SK-N-SH (cell line): Measurements from ENCODE around the gene CLRN3. TPM values are rescaled to one million over a fixed set of nuclear protein-coding genes. Genes with fewer than 3 reads are reported as not detected.

Experiments
- CTCF ChIA-PET: fragments of 300-600, 350-600 bp; formaldehyde crosslinking; extraction: SDS; loops from one replicate; lab custom pipeline; 2021; lab: Yijun Ruan, JAX
- POLR2A ChIA-PET: fragments of 350-600 bp; sonication (Branson Sonifier 250); formaldehyde crosslinking; extraction: SDS; loops from one replicate; lab custom pipeline; 2020; ENCODE audit warnings: antibody characterized with exemption, inconsistent platforms; lab: Yijun Ruan, JAX
- DNase-seq: peaks from one replicate; pipeline ENCODE4 v3.0.0; 2012
- H2AFZ ChIP-seq: fragments of 200-600 bp; sonication (generic); 2 replicates; pipeline ENCODE4 v1.8.1; 2016; ENCODE audit warnings: antibody characterized with exemption, mild to moderate bottlenecking, low read depth
- H3F3A ChIP-seq: fragments of 200-600 bp; sonication (generic); replicated peaks from 2 replicates; pipeline ENCODE3; 2016; ENCODE audit warnings: antibody characterized with exemption, mild to moderate bottlenecking; ENCODE audit not compliant: insufficient read depth
- H3K27ac ChIP-seq, 2 experiments: fragments of 200-500 bp in 1 of 2; fragments of 200-600 bp in 1 of 2; sonication (Bioruptor generic) in 1 of 2; sonication (generic), shearing (Covaris generic) in 1 of 2; 2 replicates each; pipeline versions ENCODE4 v1.5.1 to v1.6.1; 2014 to 2016; ENCODE audit warnings: low read depth in 2 of 2, inconsistent platforms in 1 of 2, low read length in 1 of 2, mild to moderate bottlenecking in 1 of 2, mixed read lengths in 1 of 2
- H3K27me3 ChIP-seq: fragments of 200-600 bp; sonication (generic), shearing (Covaris generic); 2 replicates; pipeline ENCODE4 v1.6.1; 2016; ENCODE audit warnings: mixed run types; ENCODE audit not compliant: insufficient read depth
- H3K36me3 ChIP-seq, 2 experiments: fragments of 200-500 bp in 1 of 2; fragments of 200-600 bp in 1 of 2; sonication (Bioruptor generic) in 1 of 2; sonication (generic) in 1 of 2; replicated peaks in 1 of 2; 2 replicates each; pipeline versions ENCODE3 to v1.5.1; 2014 to 2016; ENCODE audit warnings: low read length in 1 of 2, mild to moderate bottlenecking in 1 of 2; ENCODE audit not compliant: insufficient read depth in 2 of 2, control insufficient read depth in 1 of 2
- H3K4me1 ChIP-seq, 2 experiments: fragments of 200-500 bp in 1 of 2; fragments of 200-600 bp in 1 of 2; sonication (Bioruptor generic) in 1 of 2; sonication (generic), shearing (Covaris generic) in 1 of 2; 2 replicates each; pipeline versions ENCODE4 v1.5.1 to v1.6.1; 2014 to 2016; ENCODE audit warnings: low read depth in 1 of 2, low read length in 1 of 2, mixed run types in 1 of 2; ENCODE audit not compliant: insufficient read depth in 2 of 2, control insufficient read depth in 1 of 2
- H3K4me2 ChIP-seq: fragments of 200-600 bp; sonication (generic), shearing (Covaris generic); 2 replicates; pipeline ENCODE4 v1.6.1; 2017; ENCODE audit warnings: mixed run types
- H3K4me3 ChIP-seq, 2 experiments: fragments of 200-500 bp in 1 of 2; fragments of 200-600 bp in 1 of 2; sonication (Bioruptor generic) in 1 of 2; sonication (generic), shearing (Covaris generic) in 1 of 2; 2 replicates each; pipeline versions ENCODE4 v1.5.1 to v1.8.1; 2014 to 2016; ENCODE audit warnings: low read depth in 2 of 2, inconsistent platforms in 1 of 2, low read length in 1 of 2, mild to moderate bottlenecking in 1 of 2, mixed read lengths in 1 of 2, moderate library complexity in 1 of 2
- H3K79me2 ChIP-seq: fragments of 200-600 bp; sonication (generic); 2 replicates; pipeline ENCODE4 v1.8.1; 2017; ENCODE audit warnings: mild to moderate bottlenecking; ENCODE audit not compliant: insufficient read depth
- H3K9ac ChIP-seq: fragments of 200-600 bp; sonication (generic); 2 replicates; pipeline ENCODE4 v1.6.1; 2017; ENCODE audit warnings: mixed run types
- H3K9me2 ChIP-seq: fragments of 200-600 bp; sonication (generic); 2 replicates; pipeline ENCODE4 v1.6.1; 2017; ENCODE audit warnings: mixed run types
- H3K9me3 ChIP-seq: fragments of 200-600 bp; sonication (generic); 2 replicates; pipeline ENCODE4 v1.6.1; 2017; ENCODE audit warnings: mixed run types, mild to moderate bottlenecking, moderate library complexity
- H4K20me1 ChIP-seq: fragments of 200-600 bp; sonication (generic); 2 replicates; pipeline ENCODE4 v1.6.1; 2017; ENCODE audit warnings: mild to moderate bottlenecking, mixed run types; ENCODE audit not compliant: insufficient read depth
- CHD2 ChIP-seq: fragments of 150-350 bp; IDR thresholded peaks from 2 replicates; pipeline ENCODE4 v1.6.1; 2018; ENCODE audit warnings: low read length; ENCODE audit not compliant: partially characterized antibody
- ELF1 ChIP-seq: IDR thresholded peaks from 2 replicates; pipeline ENCODE4 v1.4.0; 2012
- EP300 ChIP-seq, 2 experiments: IDR thresholded peaks; 2 replicates each; pipeline versions ENCODE4 v1.4.0 to v1.6.1; 2012; ENCODE audit warnings: borderline replicate concordance in 1 of 2, low read depth in 1 of 2, low read length in 1 of 2
- EZH2phosphoT487 ChIP-seq: fragments of 200-600 bp; sonication (generic); IDR thresholded peaks from 2 replicates; pipeline ENCODE4 v1.6.1; 2017; ENCODE audit warnings: low read depth, mixed run types, mild to moderate bottlenecking, antibody characterized with exemption, moderate library complexity, borderline replicate concordance
- FOSL2 ChIP-seq: IDR thresholded peaks from 2 replicates; pipeline ENCODE4 v1.4.0; 2012; ENCODE audit warnings: low read depth, mild to moderate bottlenecking, moderate library complexity, borderline replicate concordance
- FOXM1 ChIP-seq: IDR thresholded peaks from 2 replicates; pipeline ENCODE4 v1.4.0; 2012; ENCODE audit warnings: low read depth, mild to moderate bottlenecking
- GATA2 ChIP-seq: sonication (generic); formaldehyde crosslinking; IDR thresholded peaks from 2 replicates; pipeline ENCODE4 v1.5.0; 2020; ENCODE audit warnings: mild to moderate bottlenecking, missing genetic modification reagents
- JUND ChIP-seq: IDR thresholded peaks from 2 replicates; pipeline ENCODE4 v1.4.0; 2012
- MEF2A ChIP-seq: IDR thresholded peaks from 2 replicates; pipeline ENCODE4 v1.4.0; 2012; ENCODE audit warnings: low read depth, borderline replicate concordance
- MXI1 ChIP-seq: IDR thresholded peaks from 2 replicates; pipeline ENCODE4 v1.6.1; 2012; ENCODE audit warnings: mild to moderate bottlenecking, low read depth, low read length, improper control_type of control experiment
- NFIC ChIP-seq: IDR thresholded peaks from 2 replicates; pipeline ENCODE4 v1.4.0; 2012; ENCODE audit warnings: borderline replicate concordance
- POLR2AphosphoS5 ChIP-seq: IDR thresholded peaks from 2 replicates; pipeline ENCODE4 v1.6.1; 2012; ENCODE audit warnings: low read depth, low read length
- RAD21 ChIP-seq: IDR thresholded peaks from 2 replicates; pipeline ENCODE4 v1.6.1; 2012; ENCODE audit warnings: mild to moderate bottlenecking, low read length
- RCOR1 ChIP-seq: fragments of 150-350 bp; IDR thresholded peaks from 2 replicates; pipeline ENCODE4 v1.6.1; 2017; ENCODE audit warnings: antibody characterized with exemption, low read length
- RXRA ChIP-seq: IDR thresholded peaks from 2 replicates; pipeline ENCODE4 v1.4.0; 2012; ENCODE audit warnings: low read depth, mild to moderate bottlenecking, borderline replicate concordance
- SIN3A ChIP-seq: IDR thresholded peaks from 2 replicates; pipeline ENCODE4 v1.6.1; 2012; ENCODE audit warnings: low read depth, mild to moderate bottlenecking, low read length, moderate library complexity, borderline replicate concordance
- TAF1 ChIP-seq: IDR thresholded peaks from 2 replicates; pipeline ENCODE4 v1.6.1; 2012; ENCODE audit warnings: low read depth, mild to moderate bottlenecking, low read length, moderate library complexity, borderline replicate concordance
- TCF12 ChIP-seq: IDR thresholded peaks from 2 replicates; pipeline ENCODE4 v1.4.0; 2012
- TEAD4 ChIP-seq: IDR thresholded peaks from 2 replicates; pipeline ENCODE4 v1.4.0; 2012; ENCODE audit warnings: mild to moderate bottlenecking, borderline replicate concordance; ENCODE audit not compliant: insufficient read depth
- WGBS: methylation state at CpG from one replicate; pipeline ENCODE4 v1.1.6; 2017; ENCODE audit warnings: low lambda C conversion rate; 5-methylcytosine and 5-hydroxymethylcytosine counted together
- polyA plus RNA-seq, 3 experiments: library from polyadenylated mRNA; depleted of rRNA; stranded (reverse); fragments of >200 nt; gene quantifications; 2 replicates each; pipeline ENCODE4 v1.2.3, GENCODE V29; 2012
- TF ChIP-seq, protein P1 (sequence below): fragments of 150-350 bp; IDR thresholded peaks from 2 replicates; pipeline ENCODE4 v1.6.1; 2016; ENCODE audit warnings: mild to moderate bottlenecking, low read depth, low read length
- TF ChIP-seq, protein P2 (sequence below): IDR thresholded peaks from 2 replicates; pipeline ENCODE4 v1.4.0; 2012; ENCODE audit warnings: low read depth, borderline replicate concordance
- TF ChIP-seq, protein P3 (sequence below): IDR thresholded peaks from 2 replicates; pipeline ENCODE4 v1.4.0; 2012; ENCODE audit warnings: low read depth

CLRN3 gene
- polyA plus RNA-seq, 1 of the 3 experiments (the other 2 are of a cell fraction), result 0.25 TPM

DNA sequence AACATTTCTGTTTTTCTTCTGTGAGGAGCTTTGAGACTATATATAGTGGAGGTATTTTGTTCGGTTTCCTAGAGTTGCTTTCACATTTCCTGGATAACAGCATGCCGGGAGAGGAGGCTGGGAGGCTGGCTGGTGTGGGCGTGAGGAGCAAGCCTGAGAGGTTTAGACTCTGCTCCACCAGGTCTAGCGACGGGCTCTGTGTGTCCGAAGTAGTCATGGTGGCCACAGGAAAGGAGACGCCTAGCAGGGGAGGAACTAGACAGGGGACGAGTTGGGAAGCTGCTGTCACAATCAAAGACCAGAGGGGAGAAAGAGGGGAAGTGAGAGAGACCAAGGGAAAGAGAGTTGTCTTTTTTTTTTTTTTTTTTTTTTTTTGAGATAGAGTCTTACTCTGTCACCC, 33.7 kb upstream of the CLRN3 start:
- ChIA-PET POLR2A (no interaction called here), CTCF (interaction anchor here (7.3 to 11.2 kb wide), 2 partner anchors 19 to 85 kb away, joined by 55 to 73 read pairs; partner anchors contain the start of gene PTPRE)
- Histone ChIP-seq H3F3A (peaks cover 30% of the 10 kb centered on the region), H3K4me1 (peaks cover 22 to 39% of the 10 kb centered on the region in 2 experiments; a peak in 3 of 4 replicates), H3K9ac (no peak overlapping the region), H3K4me2 (no peak overlapping the region; the same call in 1 of the 2 replicates), H3K4me3 (no peak overlapping the region), H3K27ac (no peak overlapping the region), H3K9me3 (no peaks in the 10 kb centered on the region), H3K27me3 (no peaks in the 10 kb centered on the region), H3K79me2 (no peaks in the 10 kb centered on the region), H3K36me3 (no peaks in the 10 kb centered on the region), H2AFZ (no peak overlapping the region), H3K9me2 (no peaks in the 10 kb centered on the region), H4K20me1 (no peaks in the 10 kb centered on the region)
- DNase-seq, result no peak
- 89% methylated on average over 8 of the region's 8 CpGs for WGBS
- TF ChIP-seq, protein P1, sequence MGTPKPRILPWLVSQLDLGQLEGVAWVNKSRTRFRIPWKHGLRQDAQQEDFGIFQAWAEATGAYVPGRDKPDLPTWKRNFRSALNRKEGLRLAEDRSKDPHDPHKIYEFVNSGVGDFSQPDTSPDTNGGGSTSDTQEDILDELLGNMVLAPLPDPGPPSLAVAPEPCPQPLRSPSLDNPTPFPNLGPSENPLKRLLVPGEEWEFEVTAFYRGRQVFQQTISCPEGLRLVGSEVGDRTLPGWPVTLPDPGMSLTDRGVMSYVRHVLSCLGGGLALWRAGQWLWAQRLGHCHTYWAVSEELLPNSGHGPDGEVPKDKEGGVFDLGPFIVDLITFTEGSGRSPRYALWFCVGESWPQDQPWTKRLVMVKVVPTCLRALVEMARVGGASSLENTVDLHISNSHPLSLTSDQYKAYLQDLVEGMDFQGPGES, result no peak
- TF ChIP-seq, protein P2, sequence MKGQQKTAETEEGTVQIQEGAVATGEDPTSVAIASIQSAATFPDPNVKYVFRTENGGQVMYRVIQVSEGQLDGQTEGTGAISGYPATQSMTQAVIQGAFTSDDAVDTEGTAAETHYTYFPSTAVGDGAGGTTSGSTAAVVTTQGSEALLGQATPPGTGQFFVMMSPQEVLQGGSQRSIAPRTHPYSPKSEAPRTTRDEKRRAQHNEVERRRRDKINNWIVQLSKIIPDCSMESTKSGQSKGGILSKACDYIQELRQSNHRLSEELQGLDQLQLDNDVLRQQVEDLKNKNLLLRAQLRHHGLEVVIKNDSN, result no peak
- TF ChIP-seq GATA2 (CRISPR knock-in tag), result no peak
- TF ChIP-seq SIN3A, result no peak
- TF ChIP-seq JUND, result no peak
- no peak for TF ChIP-seq FOSL2
- no peak for TF ChIP-seq EP300 (IDR thresholded peaks at IDR 0.05; ENCODE audit: borderline replicate concordance in 1 of 2, low read depth in 1 of 2, low read length in 1 of 2)
- TF ChIP-seq MEF2A, result no peak
- TF ChIP-seq CHD2, result no peak
- no peak for TF ChIP-seq EZH2phosphoT487
- no peak for TF ChIP-seq NFIC
- no peak for TF ChIP-seq MXI1
- no peak for TF ChIP-seq FOXM1
- TF ChIP-seq, protein P3, sequence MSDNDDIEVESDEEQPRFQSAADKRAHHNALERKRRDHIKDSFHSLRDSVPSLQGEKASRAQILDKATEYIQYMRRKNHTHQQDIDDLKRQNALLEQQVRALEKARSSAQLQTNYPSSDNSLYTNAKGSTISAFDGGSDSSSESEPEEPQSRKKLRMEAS, result no peak
- TF ChIP-seq POLR2AphosphoS5, result no peak

DNA sequence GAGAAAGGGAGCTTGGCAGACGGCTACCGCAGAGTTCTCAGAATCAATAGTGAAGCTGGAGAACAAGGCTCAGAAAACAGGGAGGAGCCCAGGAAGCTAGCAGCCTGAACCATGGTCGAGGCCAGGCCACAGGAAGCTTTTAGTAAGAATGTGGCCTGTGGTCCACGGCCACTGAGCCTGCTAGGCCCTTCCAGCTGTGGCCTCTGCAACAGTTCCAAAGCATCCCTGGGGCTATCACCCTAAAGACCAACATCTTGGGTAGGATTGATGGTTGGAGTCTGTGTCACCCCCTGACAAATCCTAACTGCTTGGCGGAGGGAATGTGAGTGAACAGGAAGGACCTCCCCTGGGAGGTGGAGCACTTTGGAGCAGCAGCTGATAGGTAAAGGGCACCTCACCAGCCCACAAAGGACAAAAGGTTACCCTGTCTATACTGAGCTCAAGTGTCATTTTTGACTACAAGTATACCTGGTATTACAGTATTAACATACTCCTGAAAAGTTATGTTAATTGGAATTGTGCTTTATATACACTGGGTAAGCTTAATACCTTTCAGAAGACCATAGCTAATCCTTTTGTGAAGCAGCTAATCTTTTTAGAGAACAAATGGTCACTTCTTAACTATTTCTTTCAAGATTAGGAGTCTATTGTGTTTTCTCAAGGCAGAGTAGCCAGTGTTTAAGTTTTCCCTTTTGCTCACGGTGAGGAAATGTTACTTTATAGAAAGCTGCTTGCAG, 32.9 kb upstream of the CLRN3 start:
- Histone ChIP-seq H3K79me2 (no peaks in the 10 kb centered on the region; the same call in 1 of the 2 replicates), H3K4me1 (peaks cover 22 to 42% of the 10 kb centered on the region in 2 experiments; a peak in 3 of 4 replicates), H3K9ac (no peak overlapping the region), H3K27ac (no peak overlapping the region), H4K20me1 (no peaks in the 10 kb centered on the region), H3K36me3 (no peaks in the 10 kb centered on the region), H3K9me2 (no peaks in the 10 kb centered on the region), H3K4me3 (no peak overlapping the region), H3F3A (peaks cover 30% of the 10 kb centered on the region), H2AFZ (no peak overlapping the region), H3K4me2 (no peak overlapping the region; the same call in 1 of the 2 replicates), H3K27me3 (no peaks in the 10 kb centered on the region), H3K9me3 (no peaks in the 10 kb centered on the region)
- no peak for TF ChIP-seq CHD2
- no peak for TF ChIP-seq RXRA
- TF ChIP-seq JUND, result no peak
- no peak for TF ChIP-seq ELF1
- TF ChIP-seq TEAD4, result no peak
- TF ChIP-seq, protein P3, result no peak
- TF ChIP-seq, protein P2, result no peak
- TF ChIP-seq MXI1, result no peak
- no peak for TF ChIP-seq TAF1
- no peak for TF ChIP-seq RAD21
- TF ChIP-seq RCOR1, result no peak
- TF ChIP-seq MEF2A, result no peak
- TF ChIP-seq NFIC, result no peak
- TF ChIP-seq TCF12, result no peak
- TF ChIP-seq FOXM1, result no peak
- DNase-seq, result no peak
- CTCF ChIA-PET, result interaction anchor here (1.0 to 11.2 kb wide), 6 partner anchors 10 to 153 kb away, joined by 3 to 73 read pairs (median 6); partner anchors contain the start of gene PTPRE
- POLR2A ChIA-PET, result no interaction called here
- 88% methylated on average over 5 of the region's 6 CpGs for WGBS
